ENCODE measurements around the gene DACH1. TPM values are rescaled to one million over a fixed set of nuclear protein-coding genes. Genes with fewer than 3 reads are reported as not detected.

DACH1 gene
- total and polyA plus RNA-seq, 12 donors, result 1.2 to 5.2 (median 2.6) TPM

- H3K4me3 ChIP-seq, result no peak overlapping the region
- peaks cover 0 to 20% (median 7%) of the 10 kb centered on the region in 9 donors for H3K4me1 ChIP-seq
- ATAC-seq (peak in 2 of 8 donors; percentile 42 to 51), DNase-seq (no peak)
- no peaks in the 10 kb centered on the region for H3K36me3 ChIP-seq
- H3K9me3 ChIP-seq, result no peaks in the 10 kb centered on the region
- intact Hi-C loops (cut with DNase I), result loop anchor here in 1 of 10 donors (10.0 kb wide), 1 partner anchor 106 kb away; the partner anchor contains the start of gene DACH1
- peak overlapping the region in 1 of 10 donors; percentile 26 for H3K27ac ChIP-seq
- WGBS, 2 donors, result 20 to 29% methylated on average over 2 of the region's 2 CpGs
- no peaks in the 10 kb centered on the region for H3K27me3 ChIP-seq
- TF ChIP-seq, protein P1, sequence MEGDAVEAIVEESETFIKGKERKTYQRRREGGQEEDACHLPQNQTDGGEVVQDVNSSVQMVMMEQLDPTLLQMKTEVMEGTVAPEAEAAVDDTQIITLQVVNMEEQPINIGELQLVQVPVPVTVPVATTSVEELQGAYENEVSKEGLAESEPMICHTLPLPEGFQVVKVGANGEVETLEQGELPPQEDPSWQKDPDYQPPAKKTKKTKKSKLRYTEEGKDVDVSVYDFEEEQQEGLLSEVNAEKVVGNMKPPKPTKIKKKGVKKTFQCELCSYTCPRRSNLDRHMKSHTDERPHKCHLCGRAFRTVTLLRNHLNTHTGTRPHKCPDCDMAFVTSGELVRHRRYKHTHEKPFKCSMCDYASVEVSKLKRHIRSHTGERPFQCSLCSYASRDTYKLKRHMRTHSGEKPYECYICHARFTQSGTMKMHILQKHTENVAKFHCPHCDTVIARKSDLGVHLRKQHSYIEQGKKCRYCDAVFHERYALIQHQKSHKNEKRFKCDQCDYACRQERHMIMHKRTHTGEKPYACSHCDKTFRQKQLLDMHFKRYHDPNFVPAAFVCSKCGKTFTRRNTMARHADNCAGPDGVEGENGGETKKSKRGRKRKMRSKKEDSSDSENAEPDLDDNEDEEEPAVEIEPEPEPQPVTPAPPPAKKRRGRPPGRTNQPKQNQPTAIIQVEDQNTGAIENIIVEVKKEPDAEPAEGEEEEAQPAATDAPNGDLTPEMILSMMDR (IDR thresholded peaks at IDR 0.05), result no peak
Measured at GRCh38 chr13:71758828-71759227, 108.2 kb downstream of the DACH1 start.

GRCh38 chr13:71754407-71754974 is 112.5 kb downstream of the DACH1 start:
- H3K27ac ChIP-seq, result peak overlapping the region in 2 of 10 donors; percentile 13 to 27
- TF ChIP-seq, protein P1 (IDR thresholded peaks at IDR 0.05), result peak in 7 of 9 donors; percentile 23 to 40 (median 27)
- no peaks in the 10 kb centered on the region for H3K36me3 ChIP-seq
- H3K4me3 ChIP-seq, result no peak overlapping the region
- ATAC-seq (peak in 7 of 8 donors; percentile 61 to 92 (median 78)), DNase-seq (peak in 1 of 2 donors; percentile 8)
- no peaks in the 10 kb centered on the region for H3K27me3 ChIP-seq
- no peaks in the 10 kb centered on the region for H3K9me3 ChIP-seq
- peaks cover 0 to 50% (median 14%) of the 10 kb centered on the region in 9 donors for H3K4me1 ChIP-seq
- 83 to 86% methylated on average over 7 of the region's 7 CpGs for WGBS, 2 donors
- intact Hi-C loops (cut with DNase I), result loop anchor here in 1 of 10 donors (10.0 kb wide), 1 partner anchor 110 kb away; the partner anchor contains the start of gene DACH1

DNA sequence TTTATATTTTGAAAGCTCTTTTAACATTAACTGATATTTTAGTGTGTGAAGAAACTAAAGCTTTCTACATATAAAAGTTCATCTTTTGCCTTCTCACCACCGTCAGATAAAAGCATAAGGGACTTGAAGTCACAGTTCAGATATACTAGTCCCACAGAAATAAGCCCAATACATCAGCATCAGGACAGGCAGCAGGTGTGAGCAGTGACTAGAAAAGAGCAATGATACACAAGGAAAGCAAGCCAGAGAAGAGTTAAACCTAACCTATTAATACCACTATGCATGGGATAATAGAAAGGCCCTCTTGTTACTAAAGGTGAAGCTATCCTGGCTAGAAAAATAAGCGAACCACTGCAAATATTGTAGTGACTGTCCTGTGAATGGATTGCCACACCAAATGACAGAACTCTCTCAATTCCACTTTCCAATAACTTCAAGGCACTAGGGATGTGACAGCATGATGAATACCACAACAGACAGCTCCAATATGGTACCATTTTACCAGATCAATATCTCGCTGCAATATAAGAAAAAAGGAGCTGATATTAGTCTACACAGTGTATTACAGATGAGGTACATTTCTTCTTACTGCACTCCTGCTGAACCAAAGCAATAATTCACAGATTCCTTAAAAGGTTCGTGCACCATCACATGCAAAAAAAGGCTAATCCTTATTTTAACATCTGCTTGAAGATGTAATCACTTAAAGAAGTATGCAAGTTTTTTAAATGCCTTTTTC is 114.1 kb downstream of the DACH1 start:
- 88 to 96% methylated on average over 4 of the region's 4 CpGs for WGBS, 2 donors
- ATAC-seq (no peak), DNase-seq (no peak)
- no peak overlapping the region for H3K4me3 ChIP-seq
- peaks cover 0 to 40% (median 10%) of the 10 kb centered on the region in 9 donors for H3K4me1 ChIP-seq
- H3K27ac ChIP-seq, result no peak overlapping the region
- H3K27me3 ChIP-seq, result no peaks in the 10 kb centered on the region
- TF ChIP-seq, protein P1 (IDR thresholded peaks at IDR 0.05), result no peak
- intact Hi-C loops (cut with DNase I), result loop anchor here in 1 of 10 donors (10.0 kb wide), 1 partner anchor 112 kb away; the partner anchor contains the start of gene DACH1
- no peaks in the 10 kb centered on the region for H3K9me3 ChIP-seq
- H3K36me3 ChIP-seq, result no peaks in the 10 kb centered on the region

DNA sequence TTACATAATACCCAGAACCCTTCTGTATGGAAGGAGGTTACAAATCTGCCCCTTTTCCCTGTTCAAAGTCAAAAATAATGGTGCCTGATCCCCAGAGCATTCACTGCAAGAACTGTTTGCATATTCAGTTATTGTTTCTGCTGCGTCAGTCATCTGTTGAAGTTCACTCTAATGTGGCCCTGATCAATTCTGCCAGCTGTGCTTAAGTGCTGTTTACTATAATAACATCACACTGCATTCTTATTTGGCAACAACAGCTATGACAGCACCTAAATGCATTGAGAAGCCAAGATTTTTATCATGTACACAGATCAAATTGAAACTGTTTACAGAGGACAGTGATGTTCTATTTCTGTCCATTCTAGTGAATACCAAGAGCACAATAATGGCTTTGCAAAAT is 115.9 kb downstream of the DACH1 start:
- 52 to 59% methylated on average over 1 of the region's 1 CpG for WGBS, 2 donors
- Histone ChIP-seq H3K4me1 (peaks cover 0 to 40% (median 10%) of the 10 kb centered on the region in 9 donors), H3K27ac (peak overlapping the region in 3 of 10 donors; percentile 7 to 49 (median 47)), H3K9me3 (no peaks in the 10 kb centered on the region), H3K4me3 (peak overlapping the region in 1 of 10 donors; percentile 12), H3K27me3 (no peaks in the 10 kb centered on the region), H3K36me3 (no peaks in the 10 kb centered on the region)
- ATAC-seq (no peak), DNase-seq (no peak)
- intact Hi-C loops (cut with DNase I), result loop anchor here in 1 of 10 donors (10.0 kb wide), 1 partner anchor 114 kb away; the partner anchor contains the start of gene DACH1
- TF ChIP-seq, protein P1 (IDR thresholded peaks at IDR 0.05), result no peak

Data from heart right ventricle (tissue), 16 donors.